ENCODE results near the gene MAK. TPM values are rescaled to one million over a fixed set of nuclear protein-coding genes. Genes with fewer than 3 reads are reported as not detected.
"Not testable (repeated sequence)": the region's sequence is repeated elsewhere in the genome, so short reads cannot be mapped to it uniquely, and the experiment has no call there.

Gene MAK
- total and polyA plus RNA-seq, 10 donors: 0.05 to 2.2 (median 0.78) TPM

DNA sequence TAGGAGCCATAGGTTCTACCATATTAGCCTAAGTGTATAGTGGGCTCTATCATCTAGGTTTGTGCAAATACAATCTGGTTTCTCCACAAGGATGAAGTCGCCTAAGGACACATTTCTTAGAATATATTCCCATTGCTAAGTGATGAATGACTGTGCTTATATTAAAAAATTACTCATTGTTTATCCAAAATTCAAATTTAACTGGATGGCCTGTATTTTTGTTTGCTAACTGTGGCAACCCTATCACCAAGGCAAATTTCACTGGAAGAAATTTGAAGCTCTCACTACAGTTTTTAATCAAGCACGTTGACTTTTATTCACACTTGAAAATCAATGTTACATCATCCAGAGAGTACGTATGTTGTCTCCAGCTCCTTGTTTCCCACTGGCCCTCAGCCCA lies 29.6 kb upstream of the MAK start:
- TF ChIP-seq POLR2A (IDR thresholded peaks at IDR 0.05) (no peak), POLR2AphosphoS5 (IDR thresholded peaks at IDR 0.05) (no peak)
- TF ChIP-seq, protein P1, sequence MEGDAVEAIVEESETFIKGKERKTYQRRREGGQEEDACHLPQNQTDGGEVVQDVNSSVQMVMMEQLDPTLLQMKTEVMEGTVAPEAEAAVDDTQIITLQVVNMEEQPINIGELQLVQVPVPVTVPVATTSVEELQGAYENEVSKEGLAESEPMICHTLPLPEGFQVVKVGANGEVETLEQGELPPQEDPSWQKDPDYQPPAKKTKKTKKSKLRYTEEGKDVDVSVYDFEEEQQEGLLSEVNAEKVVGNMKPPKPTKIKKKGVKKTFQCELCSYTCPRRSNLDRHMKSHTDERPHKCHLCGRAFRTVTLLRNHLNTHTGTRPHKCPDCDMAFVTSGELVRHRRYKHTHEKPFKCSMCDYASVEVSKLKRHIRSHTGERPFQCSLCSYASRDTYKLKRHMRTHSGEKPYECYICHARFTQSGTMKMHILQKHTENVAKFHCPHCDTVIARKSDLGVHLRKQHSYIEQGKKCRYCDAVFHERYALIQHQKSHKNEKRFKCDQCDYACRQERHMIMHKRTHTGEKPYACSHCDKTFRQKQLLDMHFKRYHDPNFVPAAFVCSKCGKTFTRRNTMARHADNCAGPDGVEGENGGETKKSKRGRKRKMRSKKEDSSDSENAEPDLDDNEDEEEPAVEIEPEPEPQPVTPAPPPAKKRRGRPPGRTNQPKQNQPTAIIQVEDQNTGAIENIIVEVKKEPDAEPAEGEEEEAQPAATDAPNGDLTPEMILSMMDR (IDR thresholded peaks at IDR 0.05 in 8 of 11, conservative IDR thresholded peaks at IDR 0.05 in 3 of 11): no peak
- Histone ChIP-seq H3K4me3 (no peak overlapping the region), H3K27me3 (replicated peaks in 1 of 7) (no peaks in the 10 kb centered on the region), H3K4me1 (no peaks in the 10 kb centered on the region), H3K27ac (no peak overlapping the region), H3K9me3 (peaks cover 0 to 3% (median 0%) of the 10 kb centered on the region in 8 donors), H3K36me3 (no peaks in the 10 kb centered on the region)
- WGBS, 5 donors: 86 to 96% (median 89%) methylated on average over 3 of the region's 3 CpGs
- intact Hi-C loops (cut with DNase I; ENCODE audit: low total_unique reads): no loop called here
- DNase-seq: no peak

DNA sequence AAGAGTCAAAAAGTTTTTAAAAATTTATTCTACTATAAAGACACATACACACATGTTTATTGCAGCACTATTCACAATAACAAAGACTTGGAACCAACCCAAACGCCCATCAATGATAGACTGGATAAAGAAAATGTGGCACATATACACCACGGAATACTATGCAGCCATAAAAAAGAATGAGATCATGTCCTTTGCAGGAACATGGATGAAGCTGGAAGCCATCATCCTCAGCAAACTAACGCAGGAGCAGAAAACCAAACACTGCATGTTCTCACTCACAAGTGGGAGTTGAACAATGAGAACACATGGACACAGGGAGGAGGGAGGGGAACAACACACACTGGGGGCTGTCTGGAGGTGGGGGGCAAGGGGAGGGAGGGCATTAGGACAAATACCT lies 28.4 kb upstream of the MAK start:
- H3K36me3 ChIP-seq; DNase-seq; intact Hi-C loops (cut with DNase I; ENCODE audit: low total_unique reads); H3K27ac ChIP-seq; H3K9me3 ChIP-seq; H3K4me1 ChIP-seq; H3K27me3 ChIP-seq (replicated peaks in 1 of 7); H3K4me3 ChIP-seq: not testable (repeated sequence)
- 81 to 94% (median 87%) methylated on average over 3 of the region's 3 CpGs for WGBS, 5 donors

DNA sequence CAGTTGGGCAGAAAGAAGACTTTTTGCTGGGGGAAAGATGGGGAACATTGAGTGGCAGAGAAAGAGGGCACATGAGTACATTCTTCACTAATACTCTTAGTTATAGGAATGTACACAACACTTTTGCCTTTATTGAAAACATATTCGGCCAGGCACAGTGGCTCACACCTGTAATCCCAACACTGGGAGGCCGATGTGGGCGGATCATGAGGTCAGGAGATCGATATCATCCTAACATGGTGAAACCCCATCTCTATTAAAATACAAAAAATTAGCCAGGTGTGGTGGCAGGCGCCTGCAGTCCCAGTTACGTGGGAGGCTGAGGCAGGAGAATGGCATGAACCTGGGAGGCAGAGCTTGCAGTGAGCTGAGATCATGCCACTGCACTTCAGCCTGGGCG lies 24.7 kb upstream of the MAK start:
- H3K27me3 ChIP-seq (replicated peaks in 1 of 7); H3K4me1 ChIP-seq; H3K27ac ChIP-seq; H3K4me3 ChIP-seq; H3K9me3 ChIP-seq; intact Hi-C loops (cut with DNase I; ENCODE audit: low total_unique reads); H3K36me3 ChIP-seq; DNase-seq: not testable (repeated sequence)
- 92 to 95% (median 93%) methylated on average over 7 of the region's 7 CpGs for WGBS, 5 donors

DNA sequence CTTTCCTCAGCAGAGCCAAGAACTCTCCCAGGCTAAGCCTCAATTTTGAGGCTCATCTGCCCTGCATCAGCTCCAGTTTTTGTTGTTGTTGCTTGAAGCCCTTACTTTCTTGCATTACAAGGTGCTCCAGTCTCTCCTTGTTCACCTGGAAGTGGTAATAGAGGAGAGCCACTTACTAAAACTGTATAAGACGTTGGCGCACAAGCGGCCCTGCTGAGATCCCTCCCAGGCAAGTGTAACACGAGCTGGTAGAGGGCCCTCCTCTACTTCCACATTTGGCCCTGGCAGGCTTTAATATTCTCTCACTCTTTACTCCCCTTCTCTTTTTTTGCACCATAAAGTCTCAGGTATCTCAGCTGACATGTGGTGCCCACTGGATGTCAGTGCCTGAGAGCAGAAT lies 24.0 kb upstream of the MAK start:
- no peak for DNase-seq
- H3K27ac ChIP-seq: no peak overlapping the region
- no peaks in the 10 kb centered on the region for H3K4me1 ChIP-seq
- no peaks in the 10 kb centered on the region for H3K36me3 ChIP-seq
- WGBS, 5 donors: 80 to 91% (median 88%) methylated on average over 4 of the region's 4 CpGs
- intact Hi-C loops (cut with DNase I; ENCODE audit: low total_unique reads): no loop called here
- H3K4me3 ChIP-seq: no peak overlapping the region
- H3K9me3 ChIP-seq: peaks cover 0 to 3% (median 0%) of the 10 kb centered on the region in 8 donors
- no peaks in the 10 kb centered on the region for H3K27me3 ChIP-seq (replicated peaks in 1 of 7)
- TF ChIP-seq, protein P1 (IDR thresholded peaks at IDR 0.05 in 8 of 11, conservative IDR thresholded peaks at IDR 0.05 in 3 of 11): no peak
- TF ChIP-seq POLR2AphosphoS5 (IDR thresholded peaks at IDR 0.05): no peak
- TF ChIP-seq POLR2A (IDR thresholded peaks at IDR 0.05): no peak

DNA sequence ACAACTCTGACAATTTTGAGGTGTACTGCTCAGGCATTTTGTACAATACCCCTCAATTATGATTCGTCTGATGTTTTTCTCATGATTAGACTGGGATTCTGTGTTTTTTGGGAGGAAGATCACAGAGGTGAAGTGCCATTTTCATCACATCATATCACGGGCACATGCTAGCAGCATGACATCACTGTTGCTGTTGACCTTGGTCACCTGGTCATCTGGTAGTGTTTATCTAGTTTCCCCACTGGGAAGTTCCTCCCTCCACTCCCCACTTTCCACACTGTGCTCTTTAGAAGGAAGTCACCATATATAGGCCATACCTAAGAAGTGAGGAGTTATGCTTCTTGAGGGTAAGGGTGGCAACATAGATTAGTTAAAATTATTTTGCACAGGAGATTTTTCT lies 22.7 kb upstream of the MAK start:
- Histone ChIP-seq H3K4me1 (no peaks in the 10 kb centered on the region), H3K4me3 (no peak overlapping the region), H3K9me3 (no peaks in the 10 kb centered on the region), H3K27me3 (replicated peaks in 1 of 7) (no peaks in the 10 kb centered on the region), H3K27ac (no peak overlapping the region), H3K36me3 (no peaks in the 10 kb centered on the region)
- intact Hi-C loops (cut with DNase I; ENCODE audit: low total_unique reads): no loop called here
- no peak for TF ChIP-seq POLR2AphosphoS5 (IDR thresholded peaks at IDR 0.05)
- no peak for TF ChIP-seq POLR2A (IDR thresholded peaks at IDR 0.05)
- TF ChIP-seq, protein P1 (IDR thresholded peaks at IDR 0.05 in 8 of 11, conservative IDR thresholded peaks at IDR 0.05 in 3 of 11): no peak
- no peak for DNase-seq
- WGBS, 5 donors: 79 to 95% (median 89%) methylated on average over 2 of the region's 2 CpGs
